ENCODE results near the gene DCDC2C. TPM values are rescaled to one million over a fixed set of nuclear protein-coding genes. Genes with fewer than 3 reads are reported as not detected.

The DCDC2C gene
- total RNA-seq, 1 experiment from 2014 or later, result not detected

GRCh38 chr2:3759331-3759730 is 56.0 kb downstream of the DCDC2C start:
- no peaks in the 10 kb centered on the region for H3K4me1 Mint-ChIP-seq (ENCODE audit: low read depth, unreplicated experiment)
- H3K4me3 Mint-ChIP-seq (ENCODE audit: unreplicated experiment), result no peak overlapping the region
- no peaks in the 10 kb centered on the region for H3K27me3 ChIP-seq (replicated peaks; ENCODE audit: control insufficient read depth, insufficient read depth, low read length)
- H3K9me3 ChIP-seq, result no peaks in the 10 kb centered on the region
- POLR2A ChIA-PET, result no interaction called here
- H3K9me3 Mint-ChIP-seq (ENCODE audit: unreplicated experiment), result peaks cover 29% of the 10 kb centered on the region
- H3K27me3 Mint-ChIP-seq (ENCODE audit: insufficient read depth, unreplicated experiment), result peaks cover 27% of the 10 kb centered on the region
- H3K27ac Mint-ChIP-seq (ENCODE audit: unreplicated experiment), result no peak overlapping the region
- BruUV-seq (replicated peaks), result no TSS peak
- H3K36me3 ChIP-seq (ENCODE audit: control insufficient read depth, insufficient read depth, low read length), result no peaks in the 10 kb centered on the region
- no peak for TF ChIP-seq CTCF (IDR thresholded peaks at IDR 0.05; ENCODE audit: insufficient read depth in 1 of 2, low read depth in 1 of 2, low read length in 1 of 2, severe bottlenecking in 1 of 2, unreplicated experiment in 1 of 2)
- CTCF ChIA-PET, result no interaction called here
- intact Hi-C loops (cut with micrococcal nuclease; ENCODE audit: unreplicated experiment), result no loop called here
- H3K36me3 Mint-ChIP-seq (ENCODE audit: insufficient read depth, unreplicated experiment), result no peaks in the 10 kb centered on the region
- no peak overlapping the region for H3K4me3 ChIP-seq (ENCODE audit: low read depth, low read length)
- DNase-seq, result no peak
- no peaks in the 10 kb centered on the region for H3K4me1 ChIP-seq

DNA sequence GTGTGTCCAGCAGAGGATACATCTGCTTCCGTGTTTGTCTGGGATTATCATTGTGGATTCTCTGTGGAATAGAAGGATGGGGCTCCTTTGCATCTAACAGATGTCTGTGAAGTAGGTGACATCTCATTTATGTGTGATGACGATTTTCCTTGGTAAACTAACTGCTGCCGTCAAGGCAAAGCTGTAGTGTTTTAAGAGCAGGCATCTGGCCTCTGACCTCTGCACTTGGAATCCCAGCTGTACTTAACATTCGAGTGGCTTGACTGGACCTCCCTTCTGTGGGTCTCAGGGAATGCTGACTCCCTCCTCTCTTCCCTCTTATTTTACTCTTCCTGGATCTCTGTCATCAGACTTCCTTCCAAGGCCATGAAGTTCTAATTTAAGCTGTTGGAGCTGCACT is 56.4 kb downstream of the DCDC2C start:
- Mint-ChIP-seq H3K27me3 (ENCODE audit: insufficient read depth, unreplicated experiment) (peaks cover 27% of the 10 kb centered on the region), H3K36me3 (ENCODE audit: insufficient read depth, unreplicated experiment) (no peaks in the 10 kb centered on the region), H3K27ac (ENCODE audit: unreplicated experiment) (no peak overlapping the region), H3K4me1 (ENCODE audit: low read depth, unreplicated experiment) (no peaks in the 10 kb centered on the region), H3K4me3 (ENCODE audit: unreplicated experiment) (no peak overlapping the region), H3K9me3 (ENCODE audit: unreplicated experiment) (peaks cover 25% of the 10 kb centered on the region)
- no TSS peak for BruUV-seq (replicated peaks)
- no peak for TF ChIP-seq CTCF (IDR thresholded peaks at IDR 0.05; ENCODE audit: insufficient read depth in 1 of 2, low read depth in 1 of 2, low read length in 1 of 2, severe bottlenecking in 1 of 2, unreplicated experiment in 1 of 2)
- POLR2A ChIA-PET, result no interaction called here
- no peak overlapping the region for H3K4me3 ChIP-seq (ENCODE audit: low read depth, low read length)
- intact Hi-C loops (cut with micrococcal nuclease; ENCODE audit: unreplicated experiment), result no loop called here
- DNase-seq, result no peak
- H3K4me1 ChIP-seq, result no peaks in the 10 kb centered on the region
- no peaks in the 10 kb centered on the region for H3K36me3 ChIP-seq (ENCODE audit: control insufficient read depth, insufficient read depth, low read length)
- no peaks in the 10 kb centered on the region for H3K27me3 ChIP-seq (replicated peaks; ENCODE audit: control insufficient read depth, insufficient read depth, low read length)
- CTCF ChIA-PET, result no interaction called here
- no peaks in the 10 kb centered on the region for H3K9me3 ChIP-seq

DNA sequence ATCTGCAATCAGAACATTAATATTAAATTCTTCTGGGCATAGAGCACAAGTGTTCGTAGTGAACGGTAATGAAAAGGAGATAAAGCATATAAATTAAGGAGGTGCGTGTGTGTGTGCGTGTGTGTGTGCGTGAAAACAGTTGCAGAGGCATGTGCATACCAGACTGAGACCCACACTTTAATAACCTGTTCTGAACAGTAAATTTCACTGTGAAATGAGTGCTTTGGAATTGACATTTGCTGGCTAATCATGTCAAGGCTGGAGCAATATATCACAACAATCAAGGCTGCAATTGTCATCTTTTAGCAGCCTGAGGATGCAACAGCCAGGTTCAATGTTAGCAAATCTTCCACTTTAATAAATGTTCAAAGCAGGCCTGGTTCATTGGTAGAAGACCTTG is 57.9 kb downstream of the DCDC2C start:
- no peak overlapping the region for H3K4me3 Mint-ChIP-seq (ENCODE audit: unreplicated experiment)
- ChIA-PET CTCF (no interaction called here), POLR2A (no interaction called here)
- H3K9me3 Mint-ChIP-seq (ENCODE audit: unreplicated experiment), result peaks cover 13% of the 10 kb centered on the region
- no peaks in the 10 kb centered on the region for H3K9me3 ChIP-seq
- no peaks in the 10 kb centered on the region for H3K4me1 Mint-ChIP-seq (ENCODE audit: low read depth, unreplicated experiment)
- no peaks in the 10 kb centered on the region for H3K36me3 ChIP-seq (ENCODE audit: control insufficient read depth, insufficient read depth, low read length)
- peaks cover 32% of the 10 kb centered on the region for H3K27me3 Mint-ChIP-seq (ENCODE audit: insufficient read depth, unreplicated experiment)
- no peak overlapping the region for H3K27ac Mint-ChIP-seq (ENCODE audit: unreplicated experiment)
- H3K4me1 ChIP-seq, result no peaks in the 10 kb centered on the region
- no peaks in the 10 kb centered on the region for H3K36me3 Mint-ChIP-seq (ENCODE audit: insufficient read depth, unreplicated experiment)
- intact Hi-C loops (cut with micrococcal nuclease; ENCODE audit: unreplicated experiment), result no loop called here
- BruUV-seq (replicated peaks), result no TSS peak
- no peak for DNase-seq
- H3K4me3 ChIP-seq (ENCODE audit: low read depth, low read length), result no peak overlapping the region
- no peaks in the 10 kb centered on the region for H3K27me3 ChIP-seq (replicated peaks; ENCODE audit: control insufficient read depth, insufficient read depth, low read length)
- no peak for TF ChIP-seq CTCF (IDR thresholded peaks at IDR 0.05; ENCODE audit: insufficient read depth in 1 of 2, low read depth in 1 of 2, low read length in 1 of 2, severe bottlenecking in 1 of 2, unreplicated experiment in 1 of 2)
